GM12873 (cell line): ENCODE results near the gene USP13.
A peak's percentile ranks its signal among the peaks of the same experiment; 100 is the strongest.

Experiments
- CTCF ChIP-seq: IDR thresholded peaks from 2 replicates; pipeline ENCODE4 v1.5.1; 2012; ENCODE audit warnings: low read depth, mild to moderate bottlenecking, moderate library complexity, low read length, control low read depth; ENCODE audit not compliant: insufficient read depth; ENCODE audit errors: missing control alignments

Gene USP13

GRCh38 chr3:179738998-179739397 is 86.2 kb downstream of the USP13 start:
- TF ChIP-seq CTCF, result no peak

GRCh38 chr3:179739816-179740594 is 87.2 kb downstream of the USP13 start:
- TF ChIP-seq CTCF, result no peak

GRCh38 chr3:179743913-179744312 is 91.1 kb downstream of the USP13 start:
- no peak for TF ChIP-seq CTCF

GRCh38 chr3:179744667-179745066 is 91.8 kb downstream of the USP13 start:
- no peak for TF ChIP-seq CTCF

- no peak for TF ChIP-seq CTCF
Observed at GRCh38 chr3:179745079-179745478, 92.2 kb downstream of the USP13 start.

GRCh38 chr3:179745716-179746115 is 92.9 kb downstream of the USP13 start:
- no peak for TF ChIP-seq CTCF

- TF ChIP-seq CTCF, result peak; percentile 54
Observed at GRCh38 chr3:179750720-179751328, 98.0 kb downstream of the USP13 start.
